ENCODE data around the gene IGFL2. TPM values are rescaled to one million over a fixed set of nuclear protein-coding genes. Genes with fewer than 3 reads are reported as not detected.

Gene IGFL2
- total and polyA plus RNA-seq, 2 of the 4 experiments (the other 2 are of a cell fraction) = not detected

- Histone ChIP-seq H2BK120ac (ENCODE audit: low read depth, low read length) (no peak overlapping the region), H2AK9ac (replicated peaks; ENCODE audit: low read depth, low read length, poor library complexity) (no peak overlapping the region), H3K27ac (ENCODE audit: insufficient read depth, low read length) (no peak overlapping the region), H3K9ac (ENCODE audit: low read depth, low read length) (no peak overlapping the region), H2BK15ac (ENCODE audit: low read depth, low read length) (no peak overlapping the region), H3K14ac (replicated peaks; ENCODE audit: low read depth, low read length) (no peak overlapping the region), H3K4me1 (ENCODE audit: control insufficient read depth, insufficient read depth, low read length) (no peaks in the 10 kb centered on the region; the same call in 1 of the 2 replicates), H2AK5ac (ENCODE audit: low read depth, low read length) (no peak overlapping the region), H3K36me3 (ENCODE audit: control insufficient read depth, insufficient read depth, low read length) (no peaks in the 10 kb centered on the region), H3K9me1 (ENCODE audit: insufficient read depth, low read length) (no peaks in the 10 kb centered on the region), H3K4me2 (ENCODE audit: low read depth, low read length) (no peak overlapping the region), H3K27me3 (ENCODE audit: control insufficient read depth, insufficient read depth, low read length) (peaks cover 59% of the 10 kb centered on the region), H4K5ac (ENCODE audit: low read depth, low read length) (no peak overlapping the region), H2AFZ (replicated peaks; ENCODE audit: low read length, poor library complexity) (no peak overlapping the region), H4K20me1 (ENCODE audit: insufficient read depth, low read length) (0 out of 2 replicates have a peak, but pooled peaks cover 4% of the 10 kb centered on the region), H2BK20ac (ENCODE audit: low read depth, low read length) (no peak overlapping the region), H3K4ac (ENCODE audit: low read depth, low read length) (no peak overlapping the region), H2BK5ac (ENCODE audit: low read depth, low read length, poor library complexity, severe bottlenecking) (no peak overlapping the region), H3K4me3 (ENCODE audit: insufficient read depth, low read depth, low read length) (no peak overlapping the region), H4K91ac (ENCODE audit: insufficient read depth, low read depth, low read length) (no peak overlapping the region), H3K9me3 (ENCODE audit: control insufficient read depth, insufficient read depth, low read length) (no peaks in the 10 kb centered on the region), H3K18ac (ENCODE audit: low read depth, low read length) (no peak overlapping the region), H4K8ac (ENCODE audit: low read depth in 2 of 2, low read length in 2 of 2) (no peak overlapping the region), H3K79me1 (ENCODE audit: low read depth in 1 of 2, low read length in 2 of 2) (no peaks in the 10 kb centered on the region), H3K56ac (ENCODE audit: extremely low read depth, insufficient read depth, low read length) (no peak overlapping the region), H3K23ac (ENCODE audit: low read depth, low read length) (no peak overlapping the region)
- DNase-seq (no peak), ATAC-seq (ENCODE audit: low read depth) (no peak)
- TF ChIP-seq CTCF (conservative IDR thresholded peaks at IDR 0.05; ENCODE audit: low read depth, low read length) (no peak), NFE2L2 (IDR thresholded peaks at IDR 0.05; ENCODE audit: low read depth, low read length) (no peak), MAZ (IDR thresholded peaks at IDR 0.05; ENCODE audit: borderline replicate concordance, low read depth, low read length) (no peak), CHD1 (IDR thresholded peaks at IDR 0.05; ENCODE audit: low read depth, low read length) (no peak), SMC3 (IDR thresholded peaks at IDR 0.05; ENCODE audit: low read depth, low read length) (no peak), CEBPB (IDR thresholded peaks at IDR 0.05; ENCODE audit: low read depth, low read length) (no peak), ELK1 (IDR thresholded peaks at IDR 0.05; ENCODE audit: borderline replicate concordance, low read depth, low read length) (no peak), MXI1 (IDR thresholded peaks at IDR 0.05; ENCODE audit: borderline replicate concordance, low read depth, low read length) (no peak), RAD21 (IDR thresholded peaks at IDR 0.05; ENCODE audit: low read length) (no peak), RFX5 (IDR thresholded peaks at IDR 0.05; ENCODE audit: low read depth, low read length) (no peak), POLR2A (IDR thresholded peaks at IDR 0.05; ENCODE audit: low read depth, low read length) (no peak), BHLHE40 (IDR thresholded peaks at IDR 0.05; ENCODE audit: low read depth, low read length) (no peak), MAFK (IDR thresholded peaks at IDR 0.05; ENCODE audit: low read depth, low read length) (no peak), USF2 (IDR thresholded peaks at IDR 0.05; ENCODE audit: low read depth, low read length) (no peak), FOS (IDR thresholded peaks at IDR 0.05; ENCODE audit: low read depth, low read length) (no peak), RCOR1 (IDR thresholded peaks at IDR 0.05; ENCODE audit: insufficient replicate concordance, low read length) (no peak)
- dilution Hi-C loops (cut with HindIII; ENCODE audit: low sequenced_read_pairs, unreplicated experiment) (no loop called here), intact Hi-C loops (cut with micrococcal nuclease) (no loop called here), in situ Hi-C loops (cut with MboI; ENCODE audit: low sequenced_read_pairs) (no loop called here)
- POLR2A ChIA-PET (ENCODE audit: unreplicated experiment) = no interaction called here
- no TSS peak for BruUV-seq (replicated peaks)
- CTCF ChIA-PET = no interaction called here
- 23% methylated on average over 3 of the region's 8 CpGs; no CpG with 5 or more reads in 1 of the 2 experiments for WGBS, 2 experiments (ENCODE audit: extremely low coverage in 2 of 2, insufficient read length in 1 of 2)
Measured at GRCh38 chr19:46196410-46197124, 48.5 kb downstream of the IGFL2 start.

All from IMR-90 (cell line).